Stimulated activated naive CD4-positive, alpha-beta T cell (primary cell): ENCODE measurements around the gene WDR82.
A peak's percentile ranks its signal among the peaks of the same experiment; 100 is the strongest.

ENCODE experiments used
- DNase-seq, 6 experiments: peaks; one replicate each; lab custom pipeline; 2025; lab: John Stamatoyannopoulos, UW

Gene WDR82

GRCh38 chr3:52308308-52308707 is 29.9 kb upstream of the WDR82 start:
- DNase-seq = no peak

GRCh38 chr3:52306978-52307377 is 28.5 kb upstream of the WDR82 start:
- DNase-seq = no peak

DNA sequence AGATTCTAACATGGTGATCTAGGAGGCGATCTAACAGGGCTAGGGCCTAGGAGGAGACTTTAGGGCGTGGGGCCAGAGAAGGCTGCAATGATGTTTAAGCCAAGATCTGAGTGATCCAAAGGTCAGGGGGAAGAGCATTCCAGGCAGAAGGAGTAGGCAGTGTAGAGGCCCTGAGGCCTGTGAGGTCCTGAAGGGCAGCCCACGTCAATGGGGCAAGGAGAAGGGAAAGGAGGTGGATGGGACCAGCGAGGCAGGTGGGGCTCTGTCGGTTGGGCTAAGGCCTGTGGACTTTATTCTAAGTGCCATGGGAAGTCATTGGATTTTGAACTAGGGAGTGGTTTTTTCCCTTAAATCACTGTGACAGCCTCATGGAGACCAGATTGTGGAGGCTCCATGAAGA is 27.5 kb upstream of the WDR82 start:
- DNase-seq = no peak

- no peak for DNase-seq
Observed at GRCh38 chr3:52303811-52304210, 25.4 kb upstream of the WDR82 start.

- no peak for DNase-seq
Observed at GRCh38 chr3:52302426-52303145, 24.1 kb upstream of the WDR82 start.

GRCh38 chr3:52299879-52300611 is 21.6 kb upstream of the WDR82 start:
- DNase-seq = peak in 1 of 6 experiments; percentile 15

DNA sequence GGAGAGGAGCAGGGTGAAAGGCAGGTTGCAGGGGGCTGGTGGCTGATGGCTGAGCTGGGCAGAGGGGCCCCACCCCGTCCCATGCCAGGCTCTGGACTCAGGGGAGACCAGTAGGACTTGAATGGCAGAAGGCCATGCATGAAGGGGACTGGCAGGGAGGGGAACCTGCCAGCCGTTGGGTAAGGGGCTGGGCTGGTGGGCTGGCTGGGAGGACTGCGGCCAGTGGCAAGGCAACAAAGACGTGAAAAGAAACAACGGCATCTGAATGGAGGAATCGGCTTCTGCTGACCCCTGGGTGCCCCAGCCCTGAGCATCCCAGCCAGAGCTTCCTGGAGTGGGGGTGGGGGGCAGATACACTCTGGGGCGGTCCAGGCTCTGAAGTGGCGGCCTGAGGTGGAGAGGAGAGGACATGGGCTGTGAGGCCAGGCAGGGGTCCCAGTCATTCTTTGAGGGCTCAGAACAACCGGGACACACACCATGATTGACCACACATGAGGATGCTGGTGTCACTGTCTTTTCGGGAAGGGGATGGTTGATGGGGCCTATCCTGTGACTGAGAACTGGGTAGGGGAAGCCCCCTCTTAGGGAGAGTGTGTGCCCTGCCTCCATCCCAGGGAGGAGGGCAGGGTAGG is 20.9 kb upstream of the WDR82 start:
- DNase-seq = no peak

DNA sequence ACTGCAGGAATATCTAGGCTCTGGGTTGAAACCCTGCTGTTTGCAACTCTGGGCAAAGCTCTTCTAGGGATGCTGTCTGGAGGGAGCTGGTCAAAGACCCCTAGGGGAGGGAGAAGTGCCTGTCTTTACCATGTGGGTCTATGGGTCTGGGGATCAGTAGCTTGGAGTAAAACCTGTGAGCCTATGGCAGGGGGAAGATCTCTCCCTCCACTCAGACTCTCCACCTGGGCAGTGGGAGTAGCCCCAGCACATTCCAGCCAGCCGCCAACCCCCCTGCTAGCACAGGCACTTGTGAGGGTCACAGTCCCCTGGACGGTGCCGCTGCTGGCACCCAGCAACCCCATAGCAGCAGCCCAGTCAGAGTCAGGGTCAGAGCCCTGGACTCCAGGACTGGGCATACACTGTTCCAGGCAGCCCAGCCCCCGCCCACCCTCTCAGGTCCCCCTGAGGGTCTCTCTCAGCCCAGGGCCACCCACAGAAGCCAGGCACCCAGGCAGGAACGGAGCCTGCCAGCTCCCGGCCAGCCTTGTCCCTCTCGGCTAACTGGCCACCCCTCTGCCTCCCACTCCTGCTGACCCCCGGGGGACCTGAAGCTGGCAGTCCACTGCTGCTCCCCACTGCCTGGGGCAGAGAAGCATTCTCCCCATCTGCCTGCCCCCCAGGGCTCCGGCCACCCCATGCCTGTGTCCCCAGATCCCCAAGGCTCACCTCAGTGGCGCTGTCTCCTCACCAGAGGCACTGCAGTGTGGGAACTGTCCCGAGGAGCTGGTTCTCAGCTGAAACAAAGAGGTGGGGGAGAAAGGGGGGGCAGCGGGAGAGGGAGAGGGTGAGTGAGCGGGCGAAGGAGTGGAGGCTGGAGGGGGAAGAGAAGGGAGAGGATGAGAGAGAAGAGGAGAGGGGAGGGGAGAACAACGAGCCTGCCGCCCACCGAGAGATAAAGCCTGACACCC is 20.0 kb upstream of the WDR82 start:
- no peak for DNase-seq

DNA sequence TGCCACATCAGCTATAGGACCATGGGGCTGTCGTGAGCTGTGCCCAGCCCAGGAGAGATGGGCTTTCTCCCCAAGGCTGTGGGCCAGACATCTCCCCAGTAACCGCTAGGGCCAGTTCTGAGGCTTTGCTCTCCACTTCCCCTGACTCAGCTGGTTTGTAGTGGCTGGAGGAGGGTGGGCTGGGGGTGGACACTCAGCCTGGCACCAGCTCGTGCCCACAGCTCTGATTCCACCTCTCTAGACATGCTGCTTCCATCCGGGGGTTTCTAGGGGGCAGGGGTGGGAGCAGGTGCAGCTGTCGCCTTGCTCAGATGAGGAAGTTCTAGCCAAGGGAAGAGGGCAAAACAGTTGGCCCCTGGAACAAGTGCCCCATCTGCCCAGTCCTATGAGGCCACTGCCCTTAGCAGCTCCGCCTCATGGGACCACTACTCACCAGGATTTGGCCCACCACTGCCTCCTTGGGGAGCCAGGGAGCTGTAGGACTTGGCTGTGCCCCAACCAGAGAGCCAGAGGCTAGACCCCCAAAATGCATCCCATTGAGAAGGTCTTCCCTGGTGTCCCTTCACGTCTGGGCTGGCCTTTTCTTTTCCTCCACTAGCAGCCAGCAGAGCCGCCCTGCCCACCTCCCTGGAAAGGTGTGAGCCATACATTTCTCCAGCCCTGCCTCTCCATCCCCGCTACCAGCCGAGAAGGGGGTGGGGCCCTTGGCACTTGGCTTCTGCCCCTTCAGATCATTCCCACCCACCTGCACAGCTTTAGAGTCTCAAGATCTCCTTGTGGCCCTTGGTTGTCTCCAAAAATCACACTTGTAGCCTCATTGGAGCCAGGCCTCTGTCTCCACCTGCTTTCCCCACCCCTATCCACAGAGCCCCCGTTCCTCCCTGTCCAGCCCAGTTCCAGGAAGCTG is 19.0 kb upstream of the WDR82 start:
- DNase-seq = no peak

- no peak for DNase-seq
Observed at GRCh38 chr3:52295671-52296208, 17.3 kb upstream of the WDR82 start.

DNA sequence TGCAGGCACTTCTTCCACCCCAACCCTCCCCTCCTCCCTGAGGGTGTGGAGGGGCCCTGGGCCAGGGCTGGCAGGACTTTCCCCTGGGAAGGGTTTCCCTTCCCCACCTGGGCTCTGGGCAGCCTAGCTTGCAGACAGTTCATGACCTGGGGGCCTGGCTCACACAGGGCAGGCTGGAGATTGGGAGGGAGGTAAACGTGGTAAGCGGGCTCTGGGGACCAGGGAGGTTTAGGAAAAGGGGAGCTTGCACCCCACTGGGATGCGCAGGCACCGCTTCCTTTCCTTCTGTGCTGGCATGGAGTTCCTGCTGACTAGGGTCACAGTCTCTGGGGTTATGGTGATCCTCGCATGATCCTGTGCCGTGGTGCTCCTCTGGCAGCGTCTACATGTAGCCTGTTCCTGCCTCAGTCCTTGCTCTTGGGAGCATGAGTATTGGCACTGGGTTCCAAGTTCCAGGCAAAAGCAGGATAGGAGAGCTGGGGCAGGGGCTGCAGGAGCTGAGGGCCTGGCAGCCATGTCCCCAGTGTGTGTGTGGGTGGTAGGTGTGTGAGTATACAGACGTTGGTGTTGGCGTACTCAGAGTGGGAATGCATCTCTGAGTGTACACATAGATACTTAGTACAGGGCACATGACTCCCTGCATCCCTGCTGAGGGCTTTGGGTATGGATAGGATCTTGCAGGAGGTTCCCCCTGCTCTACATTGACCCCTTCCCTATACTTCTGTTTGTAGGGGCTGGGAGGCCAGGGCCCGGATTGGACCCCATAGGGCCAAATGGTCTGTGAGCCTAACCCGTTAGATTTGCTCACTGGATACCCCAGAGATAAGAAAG is 16.1 kb upstream of the WDR82 start:
- DNase-seq = no peak

GRCh38 chr3:52293491-52294319 is 15.3 kb upstream of the WDR82 start:
- no peak for DNase-seq

DNA sequence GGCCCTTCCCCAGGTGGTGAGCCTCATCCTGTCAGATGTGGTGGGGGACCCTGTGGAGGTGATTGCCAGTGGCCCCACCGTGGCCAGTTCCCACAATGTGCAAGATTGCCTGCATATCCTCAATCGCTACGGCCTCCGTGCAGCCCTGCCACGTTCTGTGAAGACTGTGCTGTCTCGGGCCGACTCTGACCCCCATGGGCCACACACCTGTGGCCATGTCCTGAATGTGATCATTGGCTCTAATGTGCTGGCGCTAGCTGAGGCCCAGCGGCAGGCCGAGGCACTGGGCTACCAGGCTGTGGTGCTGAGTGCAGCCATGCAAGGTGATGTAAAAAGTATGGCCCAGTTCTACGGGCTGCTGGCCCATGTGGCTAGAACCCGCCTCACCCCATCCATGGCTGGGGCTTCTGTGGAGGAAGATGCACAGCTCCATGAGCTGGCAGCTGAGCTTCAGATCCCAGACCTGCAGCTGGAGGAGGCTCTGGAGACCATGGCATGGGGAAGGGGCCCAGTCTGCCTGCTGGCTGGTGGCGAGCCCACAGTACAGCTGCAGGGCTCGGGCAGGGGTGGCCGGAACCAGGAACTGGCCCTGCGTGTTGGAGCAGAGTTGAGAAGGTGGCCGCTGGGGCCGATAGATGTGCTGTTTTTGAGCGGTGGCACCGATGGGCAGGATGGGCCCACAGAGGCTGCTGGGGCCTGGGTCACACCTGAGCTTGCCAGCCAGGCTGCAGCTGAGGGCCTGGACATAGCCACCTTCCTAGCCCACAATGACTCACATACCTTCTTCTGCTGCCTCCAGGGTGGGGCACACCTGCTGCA is 14.0 kb upstream of the WDR82 start:
- no peak for DNase-seq

DNA sequence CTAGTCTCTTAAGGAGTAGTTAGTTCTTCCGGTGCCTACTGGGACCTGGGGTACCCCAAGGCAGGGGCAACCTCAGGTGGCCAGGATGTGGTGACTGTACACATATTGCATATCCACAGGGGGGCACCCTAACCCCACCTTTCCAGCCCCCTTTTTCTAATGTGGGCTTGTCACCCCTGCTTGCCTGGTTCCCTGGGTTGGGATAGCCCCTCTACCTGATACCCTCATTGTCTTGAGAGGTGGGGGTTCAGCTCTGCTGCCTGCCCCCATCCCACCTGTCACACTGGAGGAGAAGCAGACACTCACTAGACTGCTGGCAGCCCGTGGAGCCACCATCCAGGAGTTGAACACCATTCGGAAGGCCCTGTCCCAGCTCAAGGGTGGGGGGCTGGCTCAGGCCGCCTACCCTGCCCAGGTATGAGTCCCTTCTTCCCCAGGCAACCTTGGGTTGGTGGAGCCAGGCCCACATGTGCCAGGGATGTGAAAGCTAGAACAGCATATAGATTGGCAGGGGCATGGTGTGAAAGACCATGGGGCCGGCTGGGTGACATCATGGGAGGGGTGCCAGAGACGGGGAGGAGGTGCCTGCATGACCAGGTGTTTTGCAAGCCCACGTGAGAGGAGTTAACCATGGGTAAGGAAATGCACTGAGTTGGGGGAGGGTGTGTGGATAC is 13.2 kb upstream of the WDR82 start:
- peak in 5 of 6 experiments; percentile 19 to 59 (median 37) for DNase-seq

- no peak for DNase-seq
Observed at GRCh38 chr3:52290596-52291507, 12.4 kb upstream of the WDR82 start.
